ENCODE results near the gene PGPEP1.
"Not testable (repeated sequence)": the region's sequence is repeated elsewhere in the genome, so short reads cannot be mapped to it uniquely, and the experiment has no call there.

DNA sequence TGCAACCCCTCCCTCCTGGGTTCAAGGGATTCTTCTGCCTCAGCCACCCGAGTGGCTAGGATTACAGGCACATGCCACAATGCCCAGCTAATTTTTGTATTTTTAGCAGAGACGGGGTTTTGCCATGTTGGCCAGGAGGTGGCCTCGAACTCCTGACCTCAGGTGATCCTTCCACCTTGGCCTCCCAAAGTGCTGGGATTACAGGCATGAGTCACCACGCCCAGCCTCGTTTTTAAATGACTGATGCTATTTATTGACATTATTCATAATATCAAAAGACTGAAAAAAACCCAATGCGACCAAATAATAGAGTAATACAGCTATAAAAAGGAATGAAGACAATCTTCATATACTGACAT is 16.0 kb upstream of the PGPEP1 start:
- TF ChIP-seq TAF1 (IDR thresholded peaks at IDR 0.05; ENCODE audit: borderline replicate concordance, low read depth, low read length); POLR2AphosphoS5 (IDR thresholded peaks at IDR 0.05; ENCODE audit: low read depth, low read length); POLR2A (IDR thresholded peaks at IDR 0.05; ENCODE audit: low read depth, low read length): not testable (repeated sequence)

Measured in GM12892 (cell line).